Lower lobe of right lung (tissue), 2 donors: ENCODE measurements around the gene TMEM178A. TPM values are rescaled to one million over a fixed set of nuclear protein-coding genes. Genes with fewer than 3 reads are reported as not detected.

ENCODE experiments used
- ATAC-seq, 2 donors: fragments of 200-7000 bp; cut with Tn5 transposase; one replicate each; pipeline ENCODE4 v1.9.1; 2020 to 2022; ENCODE audit warnings: mild to moderate bottlenecking in 2 of 2, moderate library complexity in 2 of 2
- DNase-seq: peaks from one replicate; pipeline ENCODE4 v3.0.0-alpha.2; 2020
- H3K27ac ChIP-seq: fragments of 200-600 bp; one replicate; pipeline ENCODE4 v1.8.0; 2022
- H3K27me3 ChIP-seq: fragments of 200-600 bp; one replicate; pipeline ENCODE4 v1.8.0; 2022; ENCODE audit warnings: low read depth
- H3K36me3 ChIP-seq: fragments of 200-600 bp; one replicate; pipeline ENCODE4 v1.8.0; 2022; ENCODE audit warnings: mild to moderate bottlenecking
- H3K4me1 ChIP-seq: fragments of 200-600 bp; one replicate; pipeline ENCODE4 v1.8.0; 2022
- H3K4me3 ChIP-seq: fragments of 200-600 bp; one replicate; pipeline ENCODE4 v1.8.0; 2022; ENCODE audit warnings: mild to moderate bottlenecking
- H3K9me3 ChIP-seq: fragments of 200-600 bp; one replicate; pipeline ENCODE4 v1.8.0; 2022
- CTCF ChIP-seq: fragments of 200-600 bp; IDR thresholded peaks from one replicate; pipeline ENCODE4 v1.8.0; 2022; ENCODE audit warnings: antibody characterized with exemption, mild to moderate bottlenecking
- intact Hi-C: fragments of 100-400 bp; cut with DNase I; formaldehyde crosslinking; loops from one replicate; pipeline ENCODE4 v1.11.0; 2022
- total RNA-seq: library from RNA; stranded (reverse); fragmentation: NEBNext Ultra II Directional; extraction: Animal tissue kit (Norgen Biotek cat#: 25700); gene quantifications from one replicate; pipeline ENCODE4 v1.2.1, GENCODE V29; 2021
- donor health status: DM: no; HTN: yes; CAD: no; lungs with severe emphysema.

Gene TMEM178A
- total RNA-seq, 1 donor from 2014 or later = 3.2 TPM

- no peak for DNase-seq
- TF ChIP-seq CTCF = no peak
- H3K27me3 ChIP-seq = no peaks in the 10 kb centered on the region
- intact Hi-C loops = no loop called here
- peaks cover 17% of the 10 kb centered on the region for H3K9me3 ChIP-seq
- no peak overlapping the region for H3K27ac ChIP-seq
- no peak overlapping the region for H3K4me3 ChIP-seq
- H3K4me1 ChIP-seq = no peaks in the 10 kb centered on the region
- no peaks in the 10 kb centered on the region for H3K36me3 ChIP-seq
- ATAC-seq = no peak
Observed at GRCh38 chr2:39705638-39706037, 39.9 kb downstream of the TMEM178A start.

GRCh38 chr2:39706312-39706711 is 40.6 kb downstream of the TMEM178A start:
- H3K27ac ChIP-seq = no peak overlapping the region
- no peaks in the 10 kb centered on the region for H3K27me3 ChIP-seq
- H3K36me3 ChIP-seq = no peaks in the 10 kb centered on the region
- peaks cover 12% of the 10 kb centered on the region for H3K9me3 ChIP-seq
- no peaks in the 10 kb centered on the region for H3K4me1 ChIP-seq
- intact Hi-C loops = no loop called here
- no peak overlapping the region for H3K4me3 ChIP-seq
- DNase-seq (no peak), ATAC-seq (no peak)
- no peak for TF ChIP-seq CTCF

- no peak for TF ChIP-seq CTCF
- Histone ChIP-seq H3K4me3 (no peak overlapping the region), H3K27ac (no peak overlapping the region), H3K9me3 (peaks cover 5% of the 10 kb centered on the region), H3K36me3 (no peaks in the 10 kb centered on the region), H3K4me1 (no peaks in the 10 kb centered on the region), H3K27me3 (no peaks in the 10 kb centered on the region)
- ATAC-seq (no peak), DNase-seq (peak; percentile 27)
- intact Hi-C loops = no loop called here
Observed at GRCh38 chr2:39706945-39707344, 41.2 kb downstream of the TMEM178A start.

- ATAC-seq (no peak), DNase-seq (no peak)
- no peak overlapping the region for H3K27ac ChIP-seq
- no peaks in the 10 kb centered on the region for H3K9me3 ChIP-seq
- H3K4me3 ChIP-seq = no peak overlapping the region
- no peaks in the 10 kb centered on the region for H3K36me3 ChIP-seq
- intact Hi-C loops = no loop called here
- H3K4me1 ChIP-seq = no peaks in the 10 kb centered on the region
- H3K27me3 ChIP-seq = no peaks in the 10 kb centered on the region
- no peak for TF ChIP-seq CTCF
Observed at GRCh38 chr2:39708003-39708402, 42.3 kb downstream of the TMEM178A start.

GRCh38 chr2:39710807-39711206 is 45.1 kb downstream of the TMEM178A start:
- DNase-seq = no peak
- no peaks in the 10 kb centered on the region for H3K27me3 ChIP-seq
- H3K9me3 ChIP-seq = no peaks in the 10 kb centered on the region
- no peak for ATAC-seq
- H3K4me1 ChIP-seq = no peaks in the 10 kb centered on the region
- TF ChIP-seq CTCF = no peak
- H3K36me3 ChIP-seq = no peaks in the 10 kb centered on the region
- no peak overlapping the region for H3K27ac ChIP-seq
- no peak overlapping the region for H3K4me3 ChIP-seq
- intact Hi-C loops = no loop called here

GRCh38 chr2:39712953-39713352 is 47.2 kb downstream of the TMEM178A start:
- no peak overlapping the region for H3K4me3 ChIP-seq
- no peaks in the 10 kb centered on the region for H3K27me3 ChIP-seq
- intact Hi-C loops = no loop called here
- no peak for ATAC-seq
- H3K27ac ChIP-seq = no peak overlapping the region
- no peak for DNase-seq
- no peaks in the 10 kb centered on the region for H3K36me3 ChIP-seq
- no peaks in the 10 kb centered on the region for H3K9me3 ChIP-seq
- no peaks in the 10 kb centered on the region for H3K4me1 ChIP-seq
- no peak for TF ChIP-seq CTCF
